CD14-positive monocyte (primary cell): Measurements from ENCODE around the gene INAFM1. TPM values are rescaled to one million over a fixed set of nuclear protein-coding genes. Genes with fewer than 3 reads are reported as not detected.

ENCODE experiments used
- DNase-seq, 3 donors: peaks; one replicate each; pipeline ENCODE4 v3.0.0-alpha.2; 2011 to 2022
- H2AFZ ChIP-seq: 2 replicates; pipeline ENCODE4 v1.6.0; 2012; ENCODE audit warnings: mild to moderate bottlenecking, low read depth, low read length, inconsistent platforms; ENCODE audit not compliant: insufficient read depth, poor library complexity, severe bottlenecking
- H3K27ac ChIP-seq, 2 donors: 1 replicate in 1 of 2; 2 replicates in 1 of 2; pipeline ENCODE4 v1.5.1; 2012 to 2013; ENCODE audit warnings: low read length in 2 of 2, control low read depth in 1 of 2, inconsistent platforms in 1 of 2, low read depth in 1 of 2, mild to moderate bottlenecking in 1 of 2
- H3K27me3 ChIP-seq, 2 donors: one replicate each; pipeline versions ENCODE4 v1.6.0 to v1.6.1; 2011 to 2013; ENCODE audit warnings: low read length in 2 of 2; ENCODE audit not compliant: control insufficient read depth in 2 of 2, insufficient read depth in 2 of 2
- H3K36me3 ChIP-seq, 2 donors: replicated peaks in 1 of 2; 1 replicate in 1 of 2; 2 replicates in 1 of 2; pipeline versions ENCODE4 v1.5.1 to v1.6.1; 2012 to 2013; ENCODE audit warnings: low read length in 2 of 2, control low read depth in 1 of 2, inconsistent platforms in 1 of 2, mild to moderate bottlenecking in 1 of 2; ENCODE audit not compliant: insufficient read depth in 2 of 2, control insufficient read depth in 1 of 2
- H3K4me1 ChIP-seq, 2 donors: 1 replicate in 1 of 2; 2 replicates in 1 of 2; pipeline versions ENCODE4 v1.5.1 to v1.6.1; 2012 to 2013; ENCODE audit warnings: low read length in 2 of 2, control low read depth in 1 of 2, inconsistent platforms in 1 of 2, mild to moderate bottlenecking in 1 of 2, moderate library complexity in 1 of 2; ENCODE audit not compliant: insufficient read depth in 2 of 2, control insufficient read depth in 1 of 2
- H3K4me2 ChIP-seq: replicated peaks from 2 replicates; pipeline ENCODE3; 2012; ENCODE audit warnings: low read length, moderate library complexity, mild to moderate bottlenecking; ENCODE audit not compliant: poor library complexity, severe bottlenecking; ENCODE audit errors: extremely low read depth
- H3K4me3 ChIP-seq, 3 experiments: fragments of 200-600 bp in 1 of 3; sonication (generic) in 1 of 3; replicated peaks in 1 of 3; 1 replicate in 2 of 3; 2 replicates in 1 of 3; pipeline ENCODE4 v1.5.1; 2011 to 2013; ENCODE audit warnings: low read length in 3 of 3, mild to moderate bottlenecking in 3 of 3, control low read depth in 2 of 3, low read depth in 2 of 3, inconsistent platforms in 1 of 3, moderate library complexity in 1 of 3
- H3K79me2 ChIP-seq: 2 replicates; pipeline ENCODE4 v1.6.0; 2012; ENCODE audit warnings: mild to moderate bottlenecking, control low read depth, inconsistent platforms, low read length, moderate library complexity; ENCODE audit not compliant: insufficient read depth
- H3K9ac ChIP-seq: 2 replicates; pipeline ENCODE4 v1.6.0; 2017; ENCODE audit warnings: low read length, mild to moderate bottlenecking; ENCODE audit not compliant: insufficient read depth, poor library complexity, severe bottlenecking
- H3K9me3 ChIP-seq, 2 donors: replicated peaks in 1 of 2; 1 replicate in 1 of 2; 2 replicates in 1 of 2; pipeline versions ENCODE4 v1.5.1 to v1.6.1; 2012 to 2013; ENCODE audit warnings: low read length in 2 of 2, control low read depth in 1 of 2; ENCODE audit not compliant: control insufficient read depth in 1 of 2, insufficient read depth in 1 of 2
- H4K20me1 ChIP-seq: 2 replicates; pipeline ENCODE4 v1.6.0; 2012; ENCODE audit warnings: mild to moderate bottlenecking, low read length, control low read depth, moderate library complexity; ENCODE audit not compliant: insufficient read depth
- H3K27ac Mint-ChIP-seq, 7 donors: one replicate each; pipeline ENCODE4 v1.8.0; 2020; ENCODE audit warnings: mild to moderate bottlenecking in 7 of 7, mixed read lengths in 7 of 7, moderate library complexity in 6 of 7, inconsistent platforms in 2 of 7
- H3K27me3 Mint-ChIP-seq, 3 donors: one replicate each; pipeline ENCODE4 v1.8.0; 2021 to 2022; ENCODE audit warnings: low read depth in 3 of 3, mild to moderate bottlenecking in 3 of 3, mixed read lengths in 3 of 3, moderate library complexity in 3 of 3, inconsistent platforms in 1 of 3
- H3K36me3 Mint-ChIP-seq, 2 donors: one replicate each; pipeline ENCODE4 v1.8.0; 2020; ENCODE audit warnings: mixed read lengths in 2 of 2, inconsistent platforms in 1 of 2, mild to moderate bottlenecking in 1 of 2
- H3K4me1 Mint-ChIP-seq: one replicate; pipeline ENCODE4 v1.8.0; 2020; ENCODE audit warnings: mild to moderate bottlenecking, mixed read lengths
- H3K4me3 Mint-ChIP-seq, 2 donors: one replicate each; pipeline ENCODE4 v1.8.0; 2020; ENCODE audit warnings: mild to moderate bottlenecking in 2 of 2, mixed read lengths in 2 of 2, moderate library complexity in 1 of 2
- H3K9me3 Mint-ChIP-seq, 7 donors: one replicate each; pipeline ENCODE4 v1.8.0; 2020 to 2022; ENCODE audit warnings: mixed read lengths in 7 of 7, mild to moderate bottlenecking in 6 of 7, moderate library complexity in 6 of 7, inconsistent platforms in 2 of 7
- WGBS: methylation state at CpG from one replicate; pipeline ENCODE4 v1.1.5; 2013; ENCODE audit warnings: missing lambda C conversion rate; ENCODE audit not compliant: insufficient coverage; 5-methylcytosine and 5-hydroxymethylcytosine counted together
- intact Hi-C, 2 donors: fragments of 100-400 bp; cut with micrococcal nuclease; formaldehyde crosslinking; loops; one replicate each; pipeline versions ENCODE4 v1.15.0 to v1.15.1; 2023
- polyA plus RNA-seq, 3 donors: library from polyadenylated mRNA; depleted of rRNA in 1 of 3; unstranded in 2 of 3; stranded (reverse) in 1 of 3; fragments of 300-500 nt in 2 of 3; fragments of >200 nt in 1 of 3; fragmentation: Illumina TruSeq in 2 of 3; gene quantifications; 1 replicate in 2 of 3; 2 replicates in 1 of 3; pipeline ENCODE4 v1.2.3, GENCODE V29; 2012 to 2021
- TF ChIP-seq, protein P1 (sequence below): fragments of 200-600 bp; IDR thresholded peaks from one replicate; pipeline ENCODE4 v1.8.0; 2022; ENCODE audit warnings: antibody characterized with exemption, mild to moderate bottlenecking

Gene INAFM1
- polyA plus RNA-seq, 3 donors: 6.2 to 7.3 (median 6.5) TPM

DNA sequence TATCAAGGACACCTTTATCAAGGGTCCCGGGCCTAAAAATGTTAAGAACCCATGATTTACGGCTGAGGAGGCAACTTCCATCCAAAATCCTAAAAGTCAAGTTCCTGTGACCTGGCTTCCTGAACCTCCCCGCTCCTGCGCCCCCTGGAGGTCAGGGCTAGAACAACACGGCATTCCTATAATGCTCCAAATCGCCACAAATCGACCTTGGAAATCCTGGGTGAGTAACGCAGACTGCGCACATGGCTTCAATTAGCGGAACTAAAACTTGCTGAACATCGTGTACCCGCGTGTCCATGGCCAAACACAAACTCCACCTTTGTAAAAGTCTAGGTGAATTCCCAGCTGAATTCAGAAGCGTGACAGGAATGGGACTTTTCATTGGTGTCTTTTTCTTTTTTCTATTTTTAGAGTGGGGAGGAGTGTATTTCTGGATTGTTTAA, 30.6 kb downstream of the INAFM1 start:
- TF ChIP-seq, protein P1, sequence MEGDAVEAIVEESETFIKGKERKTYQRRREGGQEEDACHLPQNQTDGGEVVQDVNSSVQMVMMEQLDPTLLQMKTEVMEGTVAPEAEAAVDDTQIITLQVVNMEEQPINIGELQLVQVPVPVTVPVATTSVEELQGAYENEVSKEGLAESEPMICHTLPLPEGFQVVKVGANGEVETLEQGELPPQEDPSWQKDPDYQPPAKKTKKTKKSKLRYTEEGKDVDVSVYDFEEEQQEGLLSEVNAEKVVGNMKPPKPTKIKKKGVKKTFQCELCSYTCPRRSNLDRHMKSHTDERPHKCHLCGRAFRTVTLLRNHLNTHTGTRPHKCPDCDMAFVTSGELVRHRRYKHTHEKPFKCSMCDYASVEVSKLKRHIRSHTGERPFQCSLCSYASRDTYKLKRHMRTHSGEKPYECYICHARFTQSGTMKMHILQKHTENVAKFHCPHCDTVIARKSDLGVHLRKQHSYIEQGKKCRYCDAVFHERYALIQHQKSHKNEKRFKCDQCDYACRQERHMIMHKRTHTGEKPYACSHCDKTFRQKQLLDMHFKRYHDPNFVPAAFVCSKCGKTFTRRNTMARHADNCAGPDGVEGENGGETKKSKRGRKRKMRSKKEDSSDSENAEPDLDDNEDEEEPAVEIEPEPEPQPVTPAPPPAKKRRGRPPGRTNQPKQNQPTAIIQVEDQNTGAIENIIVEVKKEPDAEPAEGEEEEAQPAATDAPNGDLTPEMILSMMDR: peak; percentile 96
- H2AFZ ChIP-seq: no peak overlapping the region
- intact Hi-C loops: loop anchor here in 1 of 2 donors (5.0 kb wide), 1 partner anchor 42 kb away; the partner anchor contains the start of gene DHX34

DNA sequence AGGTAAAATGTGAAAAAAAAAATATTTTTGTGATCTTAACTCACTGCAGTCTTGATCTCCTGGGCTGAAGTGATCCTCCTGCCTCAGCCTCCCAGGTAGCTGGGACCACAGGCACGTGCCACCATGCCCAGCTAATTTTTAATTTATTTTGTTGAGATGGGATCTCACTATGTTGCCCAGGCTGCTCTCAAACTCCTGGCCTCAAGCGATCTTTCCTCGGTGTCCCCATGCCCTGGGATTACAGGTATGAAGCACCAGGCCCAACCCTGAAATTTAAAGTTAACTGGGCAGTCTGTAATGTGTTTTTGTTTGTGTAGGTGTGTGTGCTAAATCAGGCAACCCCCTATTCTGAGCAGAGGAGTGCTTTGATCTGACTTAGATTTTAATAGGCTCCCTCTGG, 31.6 kb downstream of the INAFM1 start:
- Histone ChIP-seq H4K20me1 (peaks cover 16% of the 10 kb centered on the region), H3K36me3 (no peaks in the 10 kb centered on the region), H3K4me1 (peaks cover 55 to 63% of the 10 kb centered on the region in 2 donors), H3K27ac (no peak overlapping the region), H2AFZ (no peak overlapping the region), H3K9me3 (no peaks in the 10 kb centered on the region), H3K79me2 (peaks cover 20% of the 10 kb centered on the region), H3K27me3 (no peaks in the 10 kb centered on the region), H3K9ac (no peak overlapping the region), H3K4me2 (no peak overlapping the region), H3K4me3 (no peak overlapping the region)
- Mint-ChIP-seq H3K4me1 (peaks cover 48% of the 10 kb centered on the region), H3K27me3 (peaks cover 9 to 23% (median 14%) of the 10 kb centered on the region in 3 donors), H3K9me3 (peaks cover 0 to 3% (median 0%) of the 10 kb centered on the region in 7 donors), H3K4me3 (peak overlapping the region in 1 of 2 donors; percentile 26), H3K27ac (peak overlapping the region in 2 of 7 donors; percentile 5), H3K36me3 (peaks cover 13 to 14% of the 10 kb centered on the region in 2 donors)
- 100% methylated on average over 1 of the region's 3 CpGs for WGBS
- no peak for DNase-seq
- intact Hi-C loops: loop anchor here in 1 of 2 donors (5.0 kb wide), 1 partner anchor 41 kb away; the partner anchor contains the start of gene DHX34
- TF ChIP-seq, protein P1: no peak

More for the DNA sequence above, 30.6 kb downstream of the INAFM1 start:
- peaks cover 3 to 4% of the 10 kb centered on the region in 2 donors for H3K36me3 Mint-ChIP-seq
- Histone ChIP-seq H4K20me1 (peaks cover 7% of the 10 kb centered on the region), H3K9ac (no peak overlapping the region), H3K27ac (no peak overlapping the region), H3K4me3 (no peak overlapping the region), H3K79me2 (peaks cover 10% of the 10 kb centered on the region), H3K4me1 (peaks cover 45 to 60% of the 10 kb centered on the region in 2 donors), H3K27me3 (no peaks in the 10 kb centered on the region), H3K36me3 (no peaks in the 10 kb centered on the region), H3K4me2 (no peak overlapping the region), H3K9me3 (no peaks in the 10 kb centered on the region)
- peak overlapping the region in 1 of 2 donors; percentile 23 for H3K4me3 Mint-ChIP-seq
- peak; percentile 78 to 94 (median 80) for DNase-seq
- H3K4me1 Mint-ChIP-seq: peaks cover 44% of the 10 kb centered on the region
- H3K27me3 Mint-ChIP-seq: peaks cover 7 to 24% (median 19%) of the 10 kb centered on the region in 3 donors
- peak overlapping the region in 3 of 7 donors; percentile 16 to 63 (median 42) for H3K27ac Mint-ChIP-seq
- WGBS: 6% methylated on average over 13 of the region's 14 CpGs
- H3K9me3 Mint-ChIP-seq: peaks cover 0 to 2% (median 0%) of the 10 kb centered on the region in 7 donors
